Memory B cell (primary cell): ENCODE data around the gene SYNPO2L.
"Not testable (repeated sequence)": the region's sequence is repeated elsewhere in the genome, so short reads cannot be mapped to it uniquely, and the experiment has no call there.

Experiments
- ATAC-seq: fragments of 150-1000 bp; cut with Tn5 transposase; 2 replicates; pipeline ENCODE4 v1.10.0; 2021; ENCODE audit warnings: low read depth, mild to moderate bottlenecking, moderate library complexity
- DNase-seq, 2 donors: peaks; one replicate each; pipeline ENCODE4 v3.0.0; 2022; ENCODE audit warnings: low spot score in 2 of 2
- H3K27ac Mint-ChIP-seq: one replicate; pipeline ENCODE4 v1.8.0; 2022; ENCODE audit warnings: mild to moderate bottlenecking, moderate library complexity, mixed read lengths
- H3K27me3 Mint-ChIP-seq: one replicate; pipeline ENCODE4 v1.8.0; 2022; ENCODE audit warnings: mixed read lengths
- H3K36me3 Mint-ChIP-seq: one replicate; pipeline ENCODE4 v1.8.0; 2022; ENCODE audit warnings: mild to moderate bottlenecking, mixed read lengths
- H3K4me1 Mint-ChIP-seq: one replicate; pipeline ENCODE4 v1.8.0; 2022; ENCODE audit warnings: mixed read lengths
- H3K4me3 Mint-ChIP-seq: one replicate; pipeline ENCODE4 v1.8.0; 2022; ENCODE audit warnings: mild to moderate bottlenecking, moderate library complexity, mixed read lengths
- H3K9me3 Mint-ChIP-seq: one replicate; pipeline ENCODE4 v1.8.0; 2022; ENCODE audit warnings: mixed read lengths

The SYNPO2L gene, protein sequence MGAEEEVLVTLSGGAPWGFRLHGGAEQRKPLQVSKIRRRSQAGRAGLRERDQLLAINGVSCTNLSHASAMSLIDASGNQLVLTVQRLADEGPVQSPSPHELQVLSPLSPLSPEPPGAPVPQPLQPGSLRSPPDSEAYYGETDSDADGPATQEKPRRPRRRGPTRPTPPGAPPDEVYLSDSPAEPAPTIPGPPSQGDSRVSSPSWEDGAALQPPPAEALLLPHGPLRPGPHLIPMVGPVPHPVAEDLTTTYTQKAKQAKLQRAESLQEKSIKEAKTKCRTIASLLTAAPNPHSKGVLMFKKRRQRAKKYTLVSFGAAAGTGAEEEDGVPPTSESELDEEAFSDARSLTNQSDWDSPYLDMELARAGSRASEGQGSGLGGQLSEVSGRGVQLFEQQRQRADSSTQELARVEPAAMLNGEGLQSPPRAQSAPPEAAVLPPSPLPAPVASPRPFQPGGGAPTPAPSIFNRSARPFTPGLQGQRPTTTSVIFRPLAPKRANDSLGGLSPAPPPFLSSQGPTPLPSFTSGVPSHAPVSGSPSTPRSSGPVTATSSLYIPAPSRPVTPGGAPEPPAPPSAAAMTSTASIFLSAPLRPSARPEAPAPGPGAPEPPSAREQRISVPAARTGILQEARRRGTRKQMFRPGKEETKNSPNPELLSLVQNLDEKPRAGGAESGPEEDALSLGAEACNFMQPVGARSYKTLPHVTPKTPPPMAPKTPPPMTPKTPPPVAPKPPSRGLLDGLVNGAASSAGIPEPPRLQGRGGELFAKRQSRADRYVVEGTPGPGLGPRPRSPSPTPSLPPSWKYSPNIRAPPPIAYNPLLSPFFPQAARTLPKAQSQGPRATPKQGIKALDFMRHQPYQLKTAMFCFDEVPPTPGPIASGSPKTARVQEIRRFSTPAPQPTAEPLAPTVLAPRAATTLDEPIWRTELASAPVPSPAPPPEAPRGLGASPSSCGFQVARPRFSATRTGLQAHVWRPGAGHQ

DNA sequence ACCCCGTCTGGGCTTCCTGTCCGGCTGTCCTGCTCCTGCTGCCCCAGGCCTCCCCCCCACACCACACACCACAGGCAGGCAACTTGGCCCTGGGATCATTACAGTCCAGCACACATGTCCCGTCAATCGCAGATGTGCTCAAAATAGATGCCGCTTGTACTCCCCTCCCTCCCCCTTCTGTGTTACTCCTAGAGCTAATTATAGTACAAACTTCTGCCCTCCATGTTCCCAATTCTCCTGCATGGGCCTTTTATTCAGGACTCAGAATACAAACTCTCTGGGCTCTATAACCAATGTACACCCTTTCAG is at the start of gene SYNPO2L:
SYNPO2L (minus strand) TSS at position 40 of the 309 bp plus-strand sequence. CDS start 107 bp downstream, outside the sequence.
- no peaks in the 10 kb centered on the region for H3K9me3 Mint-ChIP-seq
- H3K4me1 Mint-ChIP-seq: no peaks in the 10 kb centered on the region
- no peak within 1 kb of the TSS for H3K27ac Mint-ChIP-seq
- peaks cover 10% of the 10 kb centered on the region for H3K27me3 Mint-ChIP-seq
- H3K4me3 Mint-ChIP-seq: no peak within 1 kb of the TSS
- DNase-seq (no peak), ATAC-seq (no peak)
- H3K36me3 Mint-ChIP-seq: no peaks in the 10 kb centered on the region

DNA sequence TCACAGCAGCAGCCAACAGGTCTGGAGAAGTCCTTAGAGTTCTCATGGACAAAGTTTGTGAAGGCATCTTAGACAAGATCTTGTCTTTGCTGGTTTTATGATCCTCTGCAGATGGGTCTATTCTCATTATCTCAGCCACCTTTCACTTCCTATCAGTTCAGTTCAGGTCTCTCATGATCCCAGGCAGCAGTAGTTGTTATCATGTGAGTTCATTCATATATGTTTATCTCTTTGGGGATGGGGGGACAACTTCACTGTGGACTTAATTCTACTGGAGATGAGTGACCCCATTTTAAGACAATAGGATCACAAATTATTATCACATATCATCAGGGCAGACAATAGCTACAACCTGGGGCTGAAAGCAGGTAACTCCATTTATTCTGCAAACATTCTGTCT is 48.1 kb upstream of the SYNPO2L start:
- peaks cover 16% of the 10 kb centered on the region for H3K36me3 Mint-ChIP-seq
- not testable (repeated sequence) for H3K4me3 Mint-ChIP-seq, H3K9me3 Mint-ChIP-seq, ATAC-seq, DNase-seq, H3K27me3 Mint-ChIP-seq, H3K4me1 Mint-ChIP-seq, H3K27ac Mint-ChIP-seq

GRCh38 chr10:73698819-73699218 is 43.0 kb upstream of the SYNPO2L start:
- not testable (repeated sequence) for DNase-seq, H3K4me1 Mint-ChIP-seq, H3K9me3 Mint-ChIP-seq, H3K4me3 Mint-ChIP-seq, H3K27me3 Mint-ChIP-seq, H3K27ac Mint-ChIP-seq, ATAC-seq
- H3K36me3 Mint-ChIP-seq: peaks cover 14% of the 10 kb centered on the region

DNA sequence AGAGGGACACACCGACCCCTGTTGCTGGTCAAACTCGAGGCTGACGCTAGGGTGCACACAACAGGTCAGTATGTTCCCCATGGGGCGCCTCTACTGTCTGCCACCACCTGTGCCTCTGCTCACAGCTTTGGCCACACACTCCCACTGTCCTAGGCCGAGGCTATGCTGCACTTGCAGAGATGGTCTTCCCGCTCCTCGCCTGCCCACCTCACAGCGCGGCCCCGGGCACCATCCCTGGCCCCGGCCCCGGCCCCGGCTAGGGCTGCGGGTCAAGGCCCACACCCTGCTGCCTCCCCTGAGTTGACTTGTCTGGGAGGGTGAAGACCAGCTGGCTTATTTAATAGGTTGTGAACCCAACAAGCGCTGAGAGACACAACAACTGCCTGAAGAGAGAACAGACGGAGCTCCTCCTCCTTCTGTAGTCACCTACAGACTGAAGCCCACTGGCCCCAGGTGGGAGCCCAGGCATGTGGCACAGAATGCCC is 41.9 kb upstream of the SYNPO2L start, which contains the start of gene AGAP5:
AGAP5 (minus strand) TSS at position 435 of the 485 bp plus-strand sequence; CDS start at position 81, 354 bp downstream.
- not testable (repeated sequence) for H3K4me1 Mint-ChIP-seq, H3K27me3 Mint-ChIP-seq, ATAC-seq, H3K4me3 Mint-ChIP-seq, H3K27ac Mint-ChIP-seq, DNase-seq, H3K9me3 Mint-ChIP-seq
- H3K36me3 Mint-ChIP-seq: peaks cover 11% of the 10 kb centered on the region

DNA sequence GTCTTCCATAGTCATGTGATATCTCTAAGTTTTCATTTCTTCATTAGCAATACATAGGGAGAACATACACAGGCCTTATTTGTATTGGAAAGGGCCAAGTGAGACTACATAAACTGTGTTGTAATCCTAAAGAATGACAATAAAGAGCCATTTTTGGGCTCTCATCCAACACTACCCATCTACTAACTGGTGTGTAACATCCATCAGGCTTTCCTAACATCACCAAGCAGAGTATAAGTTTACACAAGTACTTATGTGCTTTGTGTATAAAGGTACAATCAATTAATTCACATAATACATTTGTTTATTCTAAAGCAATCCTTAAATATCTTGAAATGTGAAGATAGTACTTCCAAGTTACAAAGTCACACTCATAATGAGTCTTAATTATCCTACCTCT is 39.5 kb upstream of the SYNPO2L start:
- H3K9me3 Mint-ChIP-seq, H3K4me3 Mint-ChIP-seq, H3K27me3 Mint-ChIP-seq, H3K4me1 Mint-ChIP-seq, H3K27ac Mint-ChIP-seq, DNase-seq, ATAC-seq, H3K36me3 Mint-ChIP-seq: not testable (repeated sequence)

- H3K36me3 Mint-ChIP-seq, H3K27ac Mint-ChIP-seq, H3K4me3 Mint-ChIP-seq, H3K27me3 Mint-ChIP-seq, H3K9me3 Mint-ChIP-seq, H3K4me1 Mint-ChIP-seq, DNase-seq, ATAC-seq: not testable (repeated sequence)
Observed at GRCh38 chr10:73690755-73691154, 34.9 kb upstream of the SYNPO2L start.

- DNase-seq, H3K9me3 Mint-ChIP-seq, H3K27me3 Mint-ChIP-seq, ATAC-seq, H3K27ac Mint-ChIP-seq, H3K4me3 Mint-ChIP-seq, H3K4me1 Mint-ChIP-seq, H3K36me3 Mint-ChIP-seq: not testable (repeated sequence)
Observed at GRCh38 chr10:73689596-73689995, 33.8 kb upstream of the SYNPO2L start.

DNA sequence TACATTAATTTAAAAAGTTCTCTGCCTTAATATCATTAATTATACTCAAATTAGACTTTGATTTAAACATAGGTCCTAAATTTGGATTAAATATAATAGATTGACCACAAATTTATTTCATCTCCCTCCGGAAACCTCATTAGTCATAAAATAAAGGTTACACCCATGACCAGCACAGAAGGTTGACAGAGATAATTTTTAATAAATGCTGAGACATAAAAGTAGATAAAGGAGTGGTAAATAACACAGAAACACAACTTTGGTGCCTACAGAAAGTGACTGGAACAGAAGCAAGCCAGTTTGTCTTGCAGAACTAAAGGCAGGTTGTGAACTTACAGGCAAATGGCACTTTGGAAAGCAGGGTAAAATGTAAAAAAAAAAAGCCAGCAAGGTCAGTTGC is 31.8 kb upstream of the SYNPO2L start:
- H3K27me3 Mint-ChIP-seq, H3K4me1 Mint-ChIP-seq, H3K9me3 Mint-ChIP-seq, H3K4me3 Mint-ChIP-seq, H3K36me3 Mint-ChIP-seq, ATAC-seq, H3K27ac Mint-ChIP-seq, DNase-seq: not testable (repeated sequence)

GRCh38 chr10:73674546-73674945 is 18.7 kb upstream of the SYNPO2L start:
- not testable (repeated sequence) for H3K4me3 Mint-ChIP-seq, H3K27ac Mint-ChIP-seq, H3K27me3 Mint-ChIP-seq, H3K9me3 Mint-ChIP-seq, H3K36me3 Mint-ChIP-seq, ATAC-seq, H3K4me1 Mint-ChIP-seq, DNase-seq

DNA sequence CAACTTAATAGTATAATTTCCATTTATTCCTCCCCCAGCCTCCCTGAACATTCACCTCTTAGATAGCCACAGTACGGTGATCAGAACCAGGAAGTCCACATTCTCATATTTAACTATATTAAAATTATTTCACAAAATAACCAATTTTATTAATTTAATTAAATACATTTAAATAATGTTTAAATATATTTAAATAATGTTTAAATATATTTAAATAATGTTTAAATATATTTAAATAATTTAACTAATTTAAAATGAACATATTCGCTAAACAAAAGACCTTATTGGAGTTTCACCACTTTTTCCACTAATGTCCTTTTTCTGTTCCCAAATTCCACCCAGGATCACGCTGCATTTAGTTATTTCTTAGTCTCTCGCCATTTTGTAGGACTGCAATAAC is 12.5 kb upstream of the SYNPO2L start:
- not testable (repeated sequence) for DNase-seq, H3K4me1 Mint-ChIP-seq, H3K36me3 Mint-ChIP-seq, H3K9me3 Mint-ChIP-seq, ATAC-seq, H3K4me3 Mint-ChIP-seq, H3K27ac Mint-ChIP-seq, H3K27me3 Mint-ChIP-seq

DNA sequence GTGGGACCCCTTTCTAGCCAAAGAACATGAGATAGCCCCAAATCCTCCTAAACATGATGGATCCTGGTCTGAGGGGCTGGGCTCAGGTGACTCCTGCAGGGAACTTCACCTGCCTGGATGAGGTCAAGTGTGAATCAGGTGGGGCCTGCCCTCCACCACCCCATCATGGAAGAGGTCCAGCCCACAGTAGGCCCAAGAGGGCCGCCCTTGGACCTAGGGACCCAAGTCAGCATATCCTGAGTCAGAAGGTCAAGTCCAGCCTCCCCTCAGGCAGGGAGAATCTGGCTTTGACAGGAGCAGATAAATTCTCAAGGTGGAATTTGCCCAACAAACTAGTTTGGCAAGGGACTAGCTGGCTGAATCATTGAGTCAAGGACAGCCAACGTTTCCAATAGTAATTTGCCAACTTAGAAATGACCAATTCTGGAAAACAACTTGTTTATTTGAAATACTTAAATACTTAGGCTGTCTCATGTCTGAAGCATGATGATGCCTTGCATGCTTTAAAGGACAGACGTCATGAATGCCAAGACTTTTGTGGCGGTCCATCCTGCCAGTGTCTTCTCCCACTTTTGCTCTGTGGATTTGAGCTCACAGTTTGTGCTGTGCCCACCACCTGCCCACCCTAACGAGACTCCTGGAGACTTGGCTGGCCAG is 10.5 kb upstream of the SYNPO2L start:
- not testable (repeated sequence) for H3K36me3 Mint-ChIP-seq, H3K9me3 Mint-ChIP-seq, H3K4me3 Mint-ChIP-seq, H3K27ac Mint-ChIP-seq, DNase-seq, H3K4me1 Mint-ChIP-seq, ATAC-seq, H3K27me3 Mint-ChIP-seq

GRCh38 chr10:73665581-73665980 is 9.8 kb upstream of the SYNPO2L start:
- not testable (repeated sequence) for ATAC-seq, H3K27ac Mint-ChIP-seq, H3K9me3 Mint-ChIP-seq, H3K4me1 Mint-ChIP-seq, H3K36me3 Mint-ChIP-seq, H3K27me3 Mint-ChIP-seq, H3K4me3 Mint-ChIP-seq, DNase-seq

- H3K9me3 Mint-ChIP-seq, H3K4me3 Mint-ChIP-seq, DNase-seq, H3K27ac Mint-ChIP-seq, H3K27me3 Mint-ChIP-seq, ATAC-seq, H3K4me1 Mint-ChIP-seq, H3K36me3 Mint-ChIP-seq: not testable (repeated sequence)
Observed at GRCh38 chr10:73664156-73665040, 8.6 kb upstream of the SYNPO2L start.
